Superior temporal gyrus (tissue), 1 donor: ENCODE measurements around the gene FASTKD3.
A peak's percentile ranks its signal among the peaks of the same experiment; 100 is the strongest.

Source experiments
- DNase-seq: peaks from one replicate; pipeline ENCODE4 v3.0.0-alpha.2; 2016; ENCODE audit errors: extremely low spot score

The FASTKD3 gene

DNA sequence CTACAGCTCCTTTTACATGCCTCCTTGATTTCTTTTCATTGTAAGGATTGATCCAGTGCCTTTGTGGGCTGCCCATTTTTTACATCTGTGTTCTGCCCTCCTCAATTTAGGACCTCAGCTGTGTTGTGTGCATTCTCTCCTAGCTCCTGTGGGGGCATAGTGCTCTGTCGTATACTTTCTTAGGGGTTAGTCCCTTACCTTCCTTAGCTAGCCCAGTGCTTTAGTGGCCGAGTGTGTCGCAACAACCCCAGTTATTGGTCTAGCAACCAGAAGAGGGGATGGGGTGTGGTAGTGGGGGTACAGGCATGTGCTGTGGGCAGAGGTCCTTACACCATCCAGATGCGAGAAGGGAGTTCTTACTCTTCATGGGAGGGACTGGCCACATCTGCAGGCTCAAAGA lies 12.3 kb upstream of the FASTKD3 start:
- DNase-seq = no peak

DNA sequence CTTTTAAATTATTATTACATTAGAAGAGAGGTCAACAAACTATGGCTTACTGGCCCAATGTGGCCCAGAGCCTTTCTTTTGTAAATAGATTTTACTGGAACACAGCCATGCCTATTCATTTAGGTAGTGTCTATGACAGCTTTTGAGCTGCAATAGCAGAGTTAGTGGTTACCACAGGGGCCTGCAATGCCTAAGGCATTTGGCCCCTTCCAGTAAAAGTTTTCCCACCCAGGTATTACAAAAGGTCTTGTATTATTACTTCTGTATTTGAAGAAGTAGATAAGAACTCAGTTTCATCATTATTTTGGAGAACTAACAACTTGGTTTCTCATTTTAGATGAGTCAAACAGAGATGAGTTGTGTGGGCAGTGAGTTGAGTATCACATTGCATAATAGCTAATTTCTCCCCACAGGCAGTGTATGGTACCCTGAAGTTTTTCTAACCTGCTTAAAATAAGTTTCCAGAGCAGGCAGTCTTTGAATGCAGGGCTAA lies 9.6 kb upstream of the FASTKD3 start:
- DNase-seq = peak; percentile 56

DNA sequence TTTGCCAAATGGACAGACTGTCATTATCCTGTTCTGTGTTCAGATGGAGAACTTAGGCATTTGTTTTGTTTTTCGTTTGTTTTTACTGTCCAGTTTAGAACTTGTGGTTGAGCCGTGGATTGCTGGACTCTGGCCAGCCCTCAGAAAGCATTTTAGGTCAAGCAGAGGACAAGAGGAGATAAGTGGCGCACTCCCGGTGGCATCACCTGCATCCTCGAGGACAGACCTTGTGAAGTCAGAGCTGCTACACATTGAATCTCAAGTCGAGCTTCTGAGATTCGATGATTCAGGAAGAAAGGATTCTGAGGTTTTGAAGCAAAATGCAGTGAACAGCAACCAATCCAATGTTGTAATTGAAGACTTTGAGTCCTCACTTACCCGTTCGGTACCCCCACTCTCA lies 9.0 kb upstream of the FASTKD3 start:
- DNase-seq = no peak

DNA sequence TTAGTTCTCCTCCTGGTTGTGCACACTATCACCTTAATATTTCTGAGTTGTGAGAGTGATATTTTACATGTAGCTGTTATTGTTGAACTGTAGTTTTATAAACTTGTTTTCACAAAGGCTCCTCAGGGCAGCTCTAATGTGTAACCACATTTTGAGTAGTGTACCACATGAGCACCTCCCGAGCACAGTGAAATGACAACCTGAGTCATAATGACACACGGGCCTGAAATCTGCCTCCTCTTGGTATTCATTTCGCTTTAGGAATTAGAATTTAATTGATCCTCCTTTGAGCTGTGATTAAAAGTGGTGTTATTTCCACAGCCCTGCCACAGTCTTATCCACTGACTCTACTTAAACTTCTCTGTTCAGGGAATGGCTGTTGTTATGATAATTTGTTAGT lies 8.0 kb upstream of the FASTKD3 start:
- DNase-seq = no peak

DNA sequence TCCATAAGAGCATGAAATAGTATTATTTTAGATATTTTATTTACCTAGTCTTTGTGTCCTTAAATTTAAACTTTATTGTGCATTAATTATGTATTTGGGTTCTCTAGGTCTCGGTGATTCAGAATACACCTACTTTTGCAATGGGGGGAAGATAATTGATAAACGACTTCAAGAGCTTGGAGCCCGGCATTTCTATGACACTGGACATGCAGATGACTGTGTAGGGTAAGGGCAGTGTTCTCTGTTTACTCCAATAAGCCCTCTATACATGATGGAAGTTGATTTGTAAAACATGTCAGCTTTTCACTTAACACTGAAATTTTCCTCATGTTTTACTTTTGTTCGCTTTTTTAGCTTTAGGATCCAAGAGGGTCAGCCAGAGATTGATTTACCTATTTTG lies 6.3 kb upstream of the FASTKD3 start:
- no peak for DNase-seq

DNA sequence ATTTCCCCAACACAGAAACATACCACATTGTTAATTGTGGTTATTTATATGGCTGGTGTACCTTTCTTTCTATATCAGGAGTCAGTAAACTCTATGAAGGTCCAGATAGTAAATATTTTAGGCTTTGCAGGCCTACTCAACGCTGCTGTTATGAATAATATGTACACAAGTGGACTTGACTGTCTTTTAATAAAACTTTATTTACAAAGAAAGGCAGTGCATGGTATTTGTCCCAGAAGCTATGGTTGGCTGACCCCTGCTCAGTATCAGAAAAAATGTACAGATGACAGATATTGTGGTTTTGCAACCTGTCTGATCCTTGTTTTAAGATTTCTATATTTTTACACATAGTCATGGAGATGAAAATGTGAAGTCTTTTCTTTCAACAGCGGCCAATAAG lies 5.8 kb upstream of the FASTKD3 start:
- no peak for DNase-seq

DNA sequence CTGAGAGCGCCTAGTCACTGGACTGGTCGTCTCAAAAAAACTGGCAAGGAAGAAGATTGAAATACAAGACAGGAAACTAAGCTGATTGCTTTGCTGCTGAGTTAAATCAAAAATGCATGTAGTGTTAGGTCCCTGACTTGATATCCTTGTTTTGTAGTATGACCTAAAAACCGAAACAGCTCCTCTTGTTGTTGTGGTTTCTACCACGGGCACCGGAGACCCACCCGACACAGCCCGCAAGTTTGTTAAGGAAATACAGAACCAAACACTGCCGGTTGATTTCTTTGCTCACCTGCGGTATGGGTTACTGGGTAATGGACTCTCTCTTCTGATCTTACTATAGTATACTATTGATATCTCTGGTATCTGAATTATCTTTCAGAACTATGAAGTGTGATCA lies 4.4 kb upstream of the FASTKD3 start:
- DNase-seq = no peak

DNA sequence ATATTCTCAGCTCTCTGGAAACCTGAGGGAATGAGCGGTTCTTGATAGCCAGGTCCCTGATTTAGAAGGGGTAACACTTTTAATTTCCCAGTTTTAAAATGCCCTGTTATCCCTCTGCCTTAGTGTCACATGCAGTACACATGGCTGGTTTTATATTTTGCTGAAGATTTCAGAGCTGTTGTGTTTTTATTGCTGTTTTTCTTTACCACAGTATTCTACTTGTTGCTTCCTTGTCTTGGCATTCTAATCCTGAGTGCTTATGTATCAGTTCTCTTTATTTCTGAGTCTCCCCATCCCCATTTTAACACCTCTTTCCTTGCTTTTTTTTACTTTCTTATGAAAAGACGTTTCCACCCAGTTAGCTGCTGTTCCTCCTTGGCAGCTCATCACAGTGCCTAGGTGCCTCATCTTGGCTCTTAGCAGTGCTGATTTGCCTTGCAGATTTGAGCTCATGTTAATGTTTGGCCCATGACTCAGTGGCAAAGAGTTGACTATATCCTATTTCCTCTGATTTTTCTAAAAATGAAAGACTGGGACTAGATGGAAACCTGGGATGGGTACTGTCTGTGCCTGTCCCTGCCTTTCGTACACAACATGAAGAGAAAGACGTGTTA lies 3.8 kb upstream of the FASTKD3 start:
- no peak for DNase-seq

DNA sequence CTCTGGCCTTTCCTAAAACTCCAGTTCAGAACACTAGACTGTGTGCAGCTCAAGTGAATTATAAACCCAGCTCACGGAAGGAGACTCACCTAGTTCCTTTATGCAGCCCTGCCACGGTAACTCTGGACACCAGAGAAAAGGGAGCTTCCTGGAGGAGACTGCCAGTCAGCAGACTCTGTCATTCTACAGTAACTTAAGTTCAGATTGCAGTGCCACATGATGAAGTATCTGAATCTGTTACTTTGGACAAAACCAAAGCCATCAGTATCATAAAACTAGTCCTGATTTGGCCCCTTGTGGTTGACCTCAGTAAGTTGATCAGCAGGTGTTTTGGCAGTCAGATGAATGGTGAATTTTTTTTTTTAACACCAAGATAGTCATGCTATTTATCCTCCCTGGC lies 2.8 kb upstream of the FASTKD3 start:
- DNase-seq = no peak

DNA sequence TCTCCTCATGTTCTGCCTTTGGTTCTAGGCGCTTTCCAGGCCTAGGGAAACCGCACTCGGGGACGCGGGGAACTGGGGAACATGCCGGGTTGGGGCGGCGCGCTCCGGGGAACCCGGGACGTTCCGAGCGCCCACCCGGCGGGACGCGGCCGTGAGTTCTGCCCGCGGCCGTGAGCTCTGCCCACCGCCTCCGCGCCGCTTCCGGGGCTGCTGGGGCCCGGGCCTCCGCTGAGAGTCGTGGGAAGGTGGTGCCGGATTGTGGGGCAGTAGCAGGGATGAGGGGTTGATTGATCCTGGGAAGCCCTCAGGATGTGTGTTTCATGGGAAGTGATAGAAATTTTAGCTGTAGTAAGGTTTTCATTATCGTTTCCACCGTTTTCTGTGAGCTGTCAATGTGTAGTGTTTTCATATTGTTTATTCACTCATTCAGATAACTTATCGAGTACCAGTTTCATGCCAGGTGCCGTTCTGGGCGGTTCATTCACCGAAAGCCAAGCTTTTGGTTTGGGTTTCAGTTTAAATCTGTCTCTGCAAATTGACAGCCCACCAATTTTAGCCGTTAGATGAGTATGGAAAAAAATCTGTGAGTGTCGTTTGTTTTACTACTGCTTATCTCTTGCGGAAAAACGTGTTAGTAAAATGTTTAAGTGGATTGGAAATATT lies 774 bp upstream of the FASTKD3 start:
- DNase-seq = no peak

DNA sequence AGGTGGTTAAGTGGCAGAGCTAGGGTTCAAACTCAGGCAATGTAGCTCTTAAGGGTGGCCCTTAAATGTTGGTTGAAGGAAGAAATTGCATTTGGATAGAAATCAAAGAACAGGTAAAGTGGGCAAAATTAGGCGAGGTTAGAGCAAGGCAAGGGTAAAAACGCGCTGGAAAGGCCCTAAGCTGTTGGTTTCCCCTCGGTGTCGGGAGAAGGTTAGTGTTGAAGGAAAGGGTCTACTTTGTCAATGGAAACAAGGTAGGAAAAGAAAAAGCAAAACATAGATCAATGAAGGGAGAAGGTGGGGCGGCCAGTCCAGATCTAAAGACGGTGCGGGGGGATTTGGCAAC lies 431 bp downstream of the FASTKD3 start:
- DNase-seq = peak; percentile 26

GRCh38 chr5:7867260-7867659 lies 1.6 kb downstream of the FASTKD3 start:
- no peak for DNase-seq

DNA sequence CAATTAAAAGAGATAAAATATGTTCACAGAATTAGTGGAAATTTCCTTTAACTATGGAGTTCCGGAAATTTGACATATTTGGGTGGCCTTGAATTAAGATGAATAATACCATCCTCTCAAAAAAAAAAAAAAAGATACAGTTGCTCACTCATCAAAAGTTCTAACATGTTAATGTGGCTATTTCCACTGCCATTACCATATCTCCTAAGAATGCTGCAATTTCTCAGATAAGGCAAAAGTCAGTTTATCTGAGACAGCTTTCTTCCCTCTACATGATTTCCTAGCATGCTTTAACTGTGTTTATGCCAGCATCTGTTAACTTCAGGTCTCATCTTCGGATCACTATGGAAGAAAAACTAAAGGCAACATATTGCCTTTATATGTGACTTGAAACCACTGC lies 2.6 kb downstream of the FASTKD3 start:
- no peak for DNase-seq

DNA sequence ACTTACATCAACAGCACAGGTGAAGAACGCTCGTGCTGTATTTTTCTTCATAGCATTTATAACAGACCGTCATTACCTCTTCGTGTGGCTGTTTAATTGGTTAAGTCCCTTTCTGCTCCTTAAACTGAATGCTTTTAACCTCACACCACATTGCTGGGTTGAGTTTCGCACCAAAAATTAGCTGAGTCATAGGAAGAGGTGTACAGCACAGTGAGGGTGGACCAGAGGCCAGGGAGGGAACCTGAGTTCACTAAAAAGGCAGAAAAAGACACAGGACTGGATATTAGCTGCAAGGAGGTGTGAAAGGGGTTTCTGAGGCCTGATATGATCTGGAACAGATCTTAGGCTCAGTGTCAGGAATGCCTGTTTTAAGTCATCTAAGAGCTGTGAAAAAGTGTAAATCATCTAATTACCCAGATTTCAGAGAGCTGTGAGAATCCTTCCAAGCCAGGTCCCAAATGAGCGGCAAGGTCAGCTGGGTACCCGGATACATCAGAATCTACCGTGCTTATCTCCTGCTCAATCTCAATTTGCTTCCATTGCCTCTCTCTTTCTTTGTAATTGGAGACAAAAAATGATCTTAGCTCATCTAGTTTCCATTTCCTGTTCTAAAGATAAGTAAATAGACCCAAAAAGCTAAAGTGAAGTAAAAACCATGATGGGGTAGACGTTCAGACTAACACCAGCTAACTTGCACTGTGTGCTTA lies 10.8 kb downstream of the FASTKD3 start:
- no peak for DNase-seq

DNA sequence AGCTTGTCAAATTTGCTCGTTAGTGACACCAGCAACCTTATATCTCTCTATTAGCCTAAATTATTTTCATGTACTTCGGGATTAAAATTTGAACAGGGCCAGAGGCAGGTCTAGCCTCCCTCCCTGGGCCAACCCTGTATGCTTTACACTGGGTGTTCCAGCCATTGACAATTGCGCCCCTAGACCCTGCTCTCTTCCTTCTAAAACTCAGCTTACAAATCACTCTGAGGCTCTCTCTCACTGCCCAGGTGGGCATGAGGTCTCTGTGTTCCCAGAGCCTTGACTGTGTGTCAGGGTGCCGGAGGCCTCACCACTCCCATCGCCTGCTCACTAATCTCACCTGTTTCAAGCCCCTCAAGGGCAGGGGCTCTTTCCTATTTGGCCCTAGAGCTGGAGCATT lies 11.5 kb downstream of the FASTKD3 start:
- DNase-seq = no peak

GRCh38 chr5:7856855-7857254 lies 12.0 kb downstream of the FASTKD3 start:
- peak; percentile 89 for DNase-seq

DNA sequence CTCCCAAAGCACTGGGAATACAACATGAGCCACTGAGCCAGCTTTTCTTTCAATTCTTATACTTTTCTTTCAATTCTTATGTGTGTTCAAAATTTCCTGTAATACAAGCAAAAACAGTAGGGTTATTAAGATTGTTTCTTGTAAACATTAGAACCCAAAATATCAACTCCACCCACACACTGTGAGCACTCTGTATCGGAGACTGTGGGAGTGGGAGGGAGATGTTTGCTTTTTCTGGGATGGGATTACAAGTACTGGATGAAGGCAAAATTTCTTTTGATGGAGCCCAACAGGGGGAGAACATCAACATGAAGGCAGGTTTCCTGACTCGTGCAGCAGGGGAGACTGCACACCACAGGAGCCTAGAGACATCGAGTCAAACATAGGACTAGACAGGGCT lies 13.2 kb downstream of the FASTKD3 start:
- DNase-seq = no peak

- DNase-seq = no peak
Observed at GRCh38 chr5:7852988-7853387, 15.8 kb downstream of the FASTKD3 start.

DNA sequence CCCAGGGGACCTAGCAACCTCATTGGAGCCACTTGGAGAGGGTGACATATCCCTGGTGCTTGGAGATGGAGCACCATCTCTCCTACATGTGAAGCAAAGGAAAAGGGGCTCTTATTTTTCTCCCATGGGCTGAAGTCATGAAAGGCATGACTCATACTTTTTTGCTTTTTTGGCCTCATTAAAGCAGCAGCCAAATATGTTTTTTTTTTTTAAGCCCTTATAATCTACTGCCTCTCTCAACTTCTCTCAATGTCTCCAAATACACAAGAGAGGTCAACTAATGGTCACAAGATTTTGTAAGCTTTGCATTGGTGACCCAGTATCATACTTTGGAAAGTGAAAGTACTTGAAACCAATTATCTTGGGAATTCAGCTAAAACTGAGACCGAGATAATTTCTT lies 16.3 kb downstream of the FASTKD3 start:
- DNase-seq = no peak

GRCh38 chr5:7851617-7852289 lies 17.1 kb downstream of the FASTKD3 start:
- DNase-seq = no peak

- DNase-seq = no peak
Observed at GRCh38 chr5:7851240-7851592, 17.6 kb downstream of the FASTKD3 start.

- DNase-seq = no peak
Observed at GRCh38 chr5:7850395-7851239, 18.2 kb downstream of the FASTKD3 start, which contains the start of gene CFAP90. Gene CFAP90, minus strand, starts transcription at chr5:7851133. Its CDS starts 112 bp downstream, at chr5:7851021.
